Activated CD8-positive, alpha-beta T cell treated with anti-CD3 and anti-CD28 coated beads for 36 hours (primary cell): ENCODE data around the gene MMP10. TPM values are rescaled to one million over a fixed set of nuclear protein-coding genes. Genes with fewer than 3 reads are reported as not detected.

Source experiments
- ATAC-seq: fragments of 200-7000 bp; cut with Tn5 transposase; one replicate; pipeline ENCODE4 v1.10.0; 2021; ENCODE audit warnings: mild to moderate bottlenecking, moderate library complexity
- CTCF ChIA-PET: fragments of 350-600 bp; sonication (Branson Sonifier 250); formaldehyde crosslinking; loops from one replicate; lab custom pipeline; 2021; ENCODE audit warnings: antibody characterized with exemption; lab: Charles Lee
- POLR2A ChIA-PET: fragments of 350-600 bp; sonication (Branson Sonifier 250); formaldehyde crosslinking; loops from one replicate; lab custom pipeline; 2021; ENCODE audit warnings: antibody characterized with exemption; lab: Charles Lee
- DNase-seq: peaks from one replicate; pipeline ENCODE4 v3.0.0-alpha.2; 2020
- H3K27ac Mint-ChIP-seq: one replicate; pipeline ENCODE4 v1.8.0; 2021; ENCODE audit warnings: mild to moderate bottlenecking, mixed read lengths
- H3K27me3 Mint-ChIP-seq: one replicate; pipeline ENCODE4 v1.8.0; 2021; ENCODE audit warnings: mixed read lengths
- H3K36me3 Mint-ChIP-seq: one replicate; pipeline ENCODE4 v1.8.0; 2021; ENCODE audit warnings: low read depth, mixed read lengths
- H3K4me1 Mint-ChIP-seq: one replicate; pipeline ENCODE4 v1.8.0; 2021; ENCODE audit warnings: low read depth, mixed read lengths
- H3K4me3 Mint-ChIP-seq: one replicate; pipeline ENCODE4 v1.8.0; 2021; ENCODE audit warnings: mild to moderate bottlenecking, moderate library complexity, mixed read lengths
- H3K9me3 Mint-ChIP-seq: one replicate; pipeline ENCODE4 v1.8.0; 2021; ENCODE audit warnings: mixed read lengths
- intact Hi-C: fragments of 100-400 bp; cut with micrococcal nuclease; formaldehyde crosslinking; loops from one replicate; pipeline ENCODE4 v1.10.0; 2022
- total RNA-seq, 2 experiments: library from RNA; stranded (reverse); gene quantifications; one replicate each; pipeline ENCODE4 v1.2.3, GENCODE V29; 2021
- TF ChIP-seq, protein P1 (sequence below): fragments of 200-600 bp; IDR thresholded peaks from one replicate; pipeline ENCODE4 v1.8.0; 2022; ENCODE audit warnings: antibody characterized with exemption, mild to moderate bottlenecking

MMP10 gene
- total RNA-seq = not detected

DNA sequence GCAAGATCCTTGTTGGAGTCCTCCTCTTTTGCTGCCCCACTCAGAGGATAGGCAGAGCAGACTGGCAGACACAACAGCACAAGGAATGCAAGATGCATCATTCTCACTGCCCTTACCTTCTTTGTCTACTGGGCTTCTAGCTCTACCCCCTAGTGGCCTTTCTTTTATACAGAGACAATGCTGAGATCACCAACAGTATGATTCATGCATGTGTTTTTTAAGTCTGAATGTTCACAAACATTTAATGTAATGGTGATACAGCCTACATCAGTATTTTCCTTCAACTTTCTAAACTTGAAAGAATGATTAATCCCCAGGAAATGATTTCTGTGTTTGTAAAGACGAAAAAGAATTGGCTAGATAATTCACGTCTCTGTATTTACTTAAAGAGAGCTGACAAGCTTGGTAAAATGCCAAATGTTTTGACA, at the start of gene MMP10:
Gene MMP10, minus strand, starts transcription at position 138 of the 428 bp plus-strand sequence. Its CDS starts 37 bp downstream, at position 101.
- DNase-seq (no peak), ATAC-seq (no peak)
- Mint-ChIP-seq H3K9me3 (no peaks in the 10 kb centered on the region), H3K27me3 (peaks cover 4% of the 10 kb centered on the region), H3K27ac (no peak within 1 kb of the TSS), H3K4me3 (no peak within 1 kb of the TSS), H3K4me1 (no peaks in the 10 kb centered on the region), H3K36me3 (no peaks in the 10 kb centered on the region)
- TF ChIP-seq, protein P1, sequence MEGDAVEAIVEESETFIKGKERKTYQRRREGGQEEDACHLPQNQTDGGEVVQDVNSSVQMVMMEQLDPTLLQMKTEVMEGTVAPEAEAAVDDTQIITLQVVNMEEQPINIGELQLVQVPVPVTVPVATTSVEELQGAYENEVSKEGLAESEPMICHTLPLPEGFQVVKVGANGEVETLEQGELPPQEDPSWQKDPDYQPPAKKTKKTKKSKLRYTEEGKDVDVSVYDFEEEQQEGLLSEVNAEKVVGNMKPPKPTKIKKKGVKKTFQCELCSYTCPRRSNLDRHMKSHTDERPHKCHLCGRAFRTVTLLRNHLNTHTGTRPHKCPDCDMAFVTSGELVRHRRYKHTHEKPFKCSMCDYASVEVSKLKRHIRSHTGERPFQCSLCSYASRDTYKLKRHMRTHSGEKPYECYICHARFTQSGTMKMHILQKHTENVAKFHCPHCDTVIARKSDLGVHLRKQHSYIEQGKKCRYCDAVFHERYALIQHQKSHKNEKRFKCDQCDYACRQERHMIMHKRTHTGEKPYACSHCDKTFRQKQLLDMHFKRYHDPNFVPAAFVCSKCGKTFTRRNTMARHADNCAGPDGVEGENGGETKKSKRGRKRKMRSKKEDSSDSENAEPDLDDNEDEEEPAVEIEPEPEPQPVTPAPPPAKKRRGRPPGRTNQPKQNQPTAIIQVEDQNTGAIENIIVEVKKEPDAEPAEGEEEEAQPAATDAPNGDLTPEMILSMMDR = peak; percentile 19
- CTCF ChIA-PET = interaction anchor here (0.8 kb wide), 1 partner anchor 10 kb away, joined by 3 read pairs; no protein-coding TSS in a partner anchor
- intact Hi-C loops = no loop called here
- POLR2A ChIA-PET = no interaction called here

DNA sequence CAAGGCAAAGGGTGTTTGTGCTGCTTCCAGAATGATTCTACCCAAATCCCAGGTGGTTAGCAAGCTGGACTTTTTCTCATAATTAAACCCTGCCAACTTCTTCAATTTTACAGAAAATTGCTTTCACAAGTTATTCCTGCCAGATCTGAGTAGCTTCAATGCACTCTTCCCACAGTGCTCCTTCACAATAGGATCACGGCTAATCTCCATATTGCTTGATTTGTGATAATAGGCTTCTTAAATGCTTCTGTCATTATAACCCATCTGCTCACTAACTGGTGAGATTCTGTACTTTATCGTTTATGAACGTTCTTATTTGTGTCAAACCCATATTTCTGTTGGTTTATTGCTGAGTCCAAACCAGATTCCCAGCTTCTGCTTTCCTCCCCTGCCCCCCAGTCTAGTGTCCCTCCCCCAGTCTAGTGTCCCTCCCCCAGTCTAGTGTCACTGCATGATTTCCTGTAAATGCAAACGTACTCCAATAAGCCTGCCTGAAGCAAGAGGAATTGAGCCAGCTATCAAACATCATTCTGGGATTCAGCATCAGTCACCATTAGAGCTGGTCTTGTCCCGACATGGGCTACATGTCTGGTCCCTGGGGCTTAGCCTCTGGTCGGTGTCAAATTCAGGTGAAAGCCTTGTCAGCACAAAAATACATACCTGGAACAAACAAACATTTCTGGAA, 49.0 kb upstream of the MMP10 start:
- ATAC-seq (no peak), DNase-seq (no peak)
- ChIA-PET CTCF (no interaction called here), POLR2A (no interaction called here)
- no peak overlapping the region for H3K4me3 Mint-ChIP-seq
- no peaks in the 10 kb centered on the region for H3K9me3 Mint-ChIP-seq
- H3K4me1 Mint-ChIP-seq = no peaks in the 10 kb centered on the region
- H3K36me3 Mint-ChIP-seq = no peaks in the 10 kb centered on the region
- H3K27me3 Mint-ChIP-seq = peaks cover 28% of the 10 kb centered on the region
- TF ChIP-seq, protein P1 = no peak
- intact Hi-C loops = no loop called here
- no peak overlapping the region for H3K27ac Mint-ChIP-seq

GRCh38 chr11:102824556-102824955, 44.1 kb upstream of the MMP10 start:
- Mint-ChIP-seq H3K4me1 (no peaks in the 10 kb centered on the region), H3K27ac (no peak overlapping the region), H3K36me3 (no peaks in the 10 kb centered on the region), H3K4me3 (no peak overlapping the region), H3K27me3 (peaks cover 9% of the 10 kb centered on the region), H3K9me3 (no peaks in the 10 kb centered on the region)
- DNase-seq = no peak
- TF ChIP-seq, protein P1 = no peak
- POLR2A ChIA-PET = no interaction called here
- CTCF ChIA-PET = no interaction called here
- ATAC-seq = no peak
- intact Hi-C loops = no loop called here

DNA sequence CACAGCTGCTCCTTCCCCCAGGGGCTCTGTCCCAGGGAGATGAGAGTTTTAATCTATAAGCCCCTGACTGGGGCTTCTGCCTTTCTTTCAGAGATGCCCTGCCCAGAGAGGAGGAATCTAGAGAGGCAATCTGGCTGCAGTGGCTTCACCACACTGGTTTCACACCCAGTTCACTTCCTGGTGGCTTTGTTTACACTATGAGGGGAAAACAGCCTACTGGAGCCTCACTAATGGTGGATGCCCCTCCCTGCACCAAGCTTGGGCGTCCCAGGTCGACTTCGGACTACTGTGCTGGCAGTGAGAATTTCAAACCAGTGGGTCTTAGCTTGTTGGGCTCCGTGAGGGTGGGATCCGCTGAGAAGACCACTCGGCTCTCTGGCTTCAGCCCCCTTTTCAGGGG, 39.1 kb upstream of the MMP10 start:
- ATAC-seq (no peak), DNase-seq (no peak)
- Mint-ChIP-seq H3K4me1 (no peaks in the 10 kb centered on the region), H3K9me3 (peaks cover 9% of the 10 kb centered on the region), H3K4me3 (no peak overlapping the region), H3K36me3 (no peaks in the 10 kb centered on the region), H3K27ac (no peak overlapping the region), H3K27me3 (peaks cover 1% of the 10 kb centered on the region)
- TF ChIP-seq, protein P1 = no peak
- POLR2A ChIA-PET = no interaction called here
- intact Hi-C loops = no loop called here
- CTCF ChIA-PET = no interaction called here

GRCh38 chr11:102813484-102813883, 33.1 kb upstream of the MMP10 start:
- TF ChIP-seq, protein P1 = no peak
- DNase-seq (no peak), ATAC-seq (no peak)
- intact Hi-C loops = no loop called here
- POLR2A ChIA-PET = no interaction called here
- Mint-ChIP-seq H3K27ac (no peak overlapping the region), H3K4me3 (no peak overlapping the region), H3K36me3 (no peaks in the 10 kb centered on the region), H3K4me1 (no peaks in the 10 kb centered on the region), H3K9me3 (peaks cover 9% of the 10 kb centered on the region), H3K27me3 (peaks cover 3% of the 10 kb centered on the region)
- CTCF ChIA-PET = no interaction called here
